WERI-Rb-1 (cell line): Measurements from ENCODE around the gene ASAP3.

Experiments
- DNase-seq: peaks from one replicate; pipeline ENCODE4 v3.0.0-alpha.2; 2020
- H3K27ac ChIP-seq: fragments of 250-450 bp; sonication (Bioruptor Pico); 2 replicates; pipeline ENCODE4 v1.5.1; 2020; ENCODE audit warnings: mild to moderate bottlenecking, moderate library complexity
- H3K27me3 ChIP-seq: fragments of 250-450 bp; sonication (Bioruptor Pico); 2 replicates; pipeline ENCODE4 v1.5.1; 2021; ENCODE audit warnings: mild to moderate bottlenecking, low read depth, moderate library complexity; ENCODE audit not compliant: insufficient read depth, severe bottlenecking
- H3K36me3 ChIP-seq: fragments of 250-450 bp; sonication (Bioruptor Pico); 2 replicates; pipeline ENCODE4 v1.5.1; 2020; ENCODE audit warnings: mild to moderate bottlenecking, moderate library complexity
- H3K4me3 ChIP-seq: 2 replicates; pipeline ENCODE4 v1.5.1; 2011; ENCODE audit warnings: low read depth, mild to moderate bottlenecking, control low read depth, low read length
- H3K9me3 ChIP-seq: fragments of 250-450 bp; sonication (Bioruptor Pico); 2 replicates; pipeline ENCODE4 v1.5.1; 2021; ENCODE audit warnings: mild to moderate bottlenecking, moderate library complexity; ENCODE audit not compliant: severe bottlenecking
- CTCF ChIP-seq: IDR thresholded peaks from 2 replicates; pipeline ENCODE4 v1.5.1; 2011; ENCODE audit warnings: low read depth, mild to moderate bottlenecking, control low read depth, inconsistent platforms, low read length

Gene ASAP3

GRCh38 chr1:23481026-23481597 is 2.9 kb downstream of the ASAP3 start:
- no peak for DNase-seq
- Histone ChIP-seq H3K27ac (no peak overlapping the region), H3K36me3 (no peaks in the 10 kb centered on the region), H3K9me3 (no peaks in the 10 kb centered on the region), H3K27me3 (no peaks in the 10 kb centered on the region), H3K4me3 (no peak overlapping the region)
- TF ChIP-seq CTCF = no peak

GRCh38 chr1:23480187-23481025 is 3.6 kb downstream of the ASAP3 start:
- Histone ChIP-seq H3K4me3 (no peak overlapping the region), H3K27me3 (no peaks in the 10 kb centered on the region), H3K9me3 (no peaks in the 10 kb centered on the region), H3K27ac (no peak overlapping the region), H3K36me3 (no peaks in the 10 kb centered on the region)
- TF ChIP-seq CTCF = no peak
- DNase-seq = no peak

- no peak overlapping the region for H3K27ac ChIP-seq
- DNase-seq = no peak
- no peak overlapping the region for H3K4me3 ChIP-seq
- no peak for TF ChIP-seq CTCF
- H3K9me3 ChIP-seq = no peaks in the 10 kb centered on the region
- no peaks in the 10 kb centered on the region for H3K27me3 ChIP-seq
- H3K36me3 ChIP-seq = no peaks in the 10 kb centered on the region
Measured at GRCh38 chr1:23479666-23479941, 4.4 kb downstream of the ASAP3 start.

- no peak for TF ChIP-seq CTCF
- Histone ChIP-seq H3K27ac (no peak overlapping the region), H3K27me3 (no peaks in the 10 kb centered on the region), H3K36me3 (no peaks in the 10 kb centered on the region), H3K4me3 (no peak overlapping the region), H3K9me3 (no peaks in the 10 kb centered on the region)
- DNase-seq = no peak
Measured at GRCh38 chr1:23478896-23479665, 4.9 kb downstream of the ASAP3 start.

DNA sequence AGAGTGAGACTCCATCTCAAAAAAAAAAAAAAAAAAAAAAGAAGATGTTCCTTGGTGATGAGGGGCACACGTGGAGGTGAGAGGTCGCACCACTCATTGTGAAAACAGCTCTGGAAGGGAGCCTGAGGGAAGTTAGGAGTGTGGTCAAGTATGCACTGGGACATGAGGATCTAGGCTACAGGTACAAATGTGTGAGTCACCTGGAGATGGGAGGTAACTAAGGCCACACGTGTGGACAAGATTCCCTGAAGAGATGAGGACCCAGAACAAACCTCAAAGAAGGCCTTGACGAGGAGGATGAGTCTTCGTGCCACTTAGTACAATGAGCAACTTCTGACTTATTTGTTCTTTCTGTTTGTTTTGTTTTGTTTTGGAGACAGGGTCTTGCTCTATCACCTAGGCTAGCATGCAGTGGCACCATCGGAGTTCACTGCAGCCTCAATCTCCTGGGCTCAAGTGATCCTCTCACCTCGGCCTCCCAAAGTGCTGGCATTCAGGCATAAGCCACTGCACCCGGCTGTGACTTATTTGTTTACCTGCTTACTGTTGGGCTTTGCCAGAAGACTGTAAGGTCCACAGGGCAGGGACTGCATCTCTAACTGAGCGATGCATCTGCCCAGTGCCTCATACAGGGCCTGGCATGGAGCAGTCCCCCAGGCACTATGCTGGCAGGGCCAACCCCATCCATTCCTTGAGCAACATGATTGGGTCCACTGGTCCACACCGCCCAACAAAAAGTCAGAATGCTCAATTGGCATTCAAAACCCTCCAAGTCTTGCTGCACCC is 6.4 kb downstream of the ASAP3 start:
- no peaks in the 10 kb centered on the region for H3K9me3 ChIP-seq
- no peak overlapping the region for H3K27ac ChIP-seq

More for the DNA sequence above, 6.4 kb downstream of the ASAP3 start:
- H3K27me3 ChIP-seq = no peaks in the 10 kb centered on the region
- no peak overlapping the region for H3K4me3 ChIP-seq
- no peaks in the 10 kb centered on the region for H3K36me3 ChIP-seq
- DNase-seq = no peak
- no peak for TF ChIP-seq CTCF
